HepG2 (cell line): ENCODE measurements around the gene BCL2. TPM values are rescaled to one million over a fixed set of nuclear protein-coding genes. Genes with fewer than 3 reads are reported as not detected.

Source experiments
- ATAC-seq: fragments of 200-7000 bp; cut with Tn5 transposase; 3 replicates; pipeline ENCODE4 v1.9.1; 2020; ENCODE audit warnings: mild to moderate bottlenecking, moderate library complexity
- BruUV-seq: library from RNA; stranded (reverse); fragments of 400-500 nt; replicated peaks from 2 replicates; lab custom pipeline; 2021; lab: Mats Ljungman, UMichigan
- CTCF ChIA-PET: fragments of 300-600 bp; formaldehyde crosslinking; extraction: SDS; loops from one replicate; lab custom pipeline; 2021; ENCODE audit warnings: low total read pairs, inconsistent platforms, low intra/inter-chr PET ratio; lab: Yijun Ruan, JAX
- POLR2A ChIA-PET: fragments of 350-600 bp; sonication (Branson Sonifier 250); formaldehyde crosslinking; loops from one replicate; lab custom pipeline; 2020; ENCODE audit warnings: antibody characterized with exemption, inconsistent platforms; lab: Yijun Ruan, JAX
- DNase-seq: peaks from one replicate; pipeline ENCODE4 v3.0.0-alpha.2; 2015; ENCODE audit warnings: low spot score
- FAIRE-seq: peaks from 3 replicates; lab custom pipeline; 2011; peaks lifted over from hg19 to GRCh38; lab: Jason Lieb, UNC
- H2AFZ ChIP-seq: one replicate; pipeline ENCODE4 v1.6.1; 2011; ENCODE audit warnings: low read length, inconsistent platforms
- H3K27ac ChIP-seq: fragments of 300-600 bp; 3 replicates; pipeline ENCODE4 v1.8.0; 2011; ENCODE audit warnings: mixed run types, mild to moderate bottlenecking, mixed read lengths, low read length, inconsistent platforms; ENCODE audit not compliant: insufficient read depth; ENCODE audit errors: extremely low read length
- H3K27me3 ChIP-seq, 2 experiments: fragments of 200-600 bp in 1 of 2; 2 replicates in 1 of 2; 3 replicates in 1 of 2; pipeline versions ENCODE4 v1.6.0 to v1.8.0; 2011; ENCODE audit warnings: low read length in 2 of 2, mild to moderate bottlenecking in 2 of 2, moderate library complexity in 2 of 2, inconsistent platforms in 1 of 2; ENCODE audit not compliant: insufficient read depth in 2 of 2, control insufficient read depth in 1 of 2
- H3K36me3 ChIP-seq, 2 experiments: fragments of 200-600 bp in 1 of 2; replicated peaks in 1 of 2; 2 replicates in 1 of 2; 3 replicates in 1 of 2; pipeline versions ENCODE4 v1.5.1 to v1.8.0; 2011; ENCODE audit warnings: low read length in 2 of 2, inconsistent platforms in 1 of 2; ENCODE audit not compliant: insufficient read depth in 2 of 2, control insufficient read depth in 1 of 2
- H3K4me1 ChIP-seq: 2 replicates; pipeline ENCODE4 v1.5.1; 2012; ENCODE audit warnings: low read length, inconsistent platforms; ENCODE audit not compliant: insufficient read depth
- H3K4me2 ChIP-seq: 2 replicates; pipeline ENCODE4 v1.6.0; 2011; ENCODE audit warnings: low read depth, low read length, inconsistent platforms
- H3K4me3 ChIP-seq, 3 experiments: fragments of 200-600 bp in 1 of 3; sonication (generic), shearing (Covaris generic) in 1 of 3; replicated peaks in 1 of 3; 2 replicates each; pipeline ENCODE4 v1.5.1; 2011 to 2016; ENCODE audit warnings: low read length in 3 of 3, inconsistent platforms in 2 of 3, low read depth in 2 of 3, mild to moderate bottlenecking in 2 of 3, control low read depth in 1 of 3, mixed read lengths in 1 of 3; ENCODE audit not compliant: insufficient read depth in 1 of 3
- H3K79me2 ChIP-seq: one replicate; pipeline ENCODE4 v1.6.1; 2011; ENCODE audit warnings: low read length, inconsistent platforms; ENCODE audit not compliant: insufficient read depth
- H3K9ac ChIP-seq: 2 replicates; pipeline ENCODE4 v1.6.0; 2011; ENCODE audit warnings: mild to moderate bottlenecking, low read depth, low read length, inconsistent platforms; ENCODE audit not compliant: insufficient read depth
- H3K9me3 ChIP-seq: 2 replicates; pipeline ENCODE4 v1.5.1; 2012; ENCODE audit warnings: mild to moderate bottlenecking, low read length
- H4K20me1 ChIP-seq: 2 replicates; pipeline ENCODE4 v1.6.0; 2011; ENCODE audit warnings: inconsistent platforms, mild to moderate bottlenecking, low read length, moderate library complexity; ENCODE audit not compliant: insufficient read depth
- ATRX ChIP-seq: sonication (generic); formaldehyde crosslinking; IDR thresholded peaks from 2 replicates; pipeline ENCODE4 v1.4.0; 2020; ENCODE audit warnings: missing genetic modification reagents, borderline replicate concordance
- CREB3 ChIP-seq: sonication (generic); formaldehyde crosslinking; IDR thresholded peaks from 2 replicates; pipeline ENCODE4 v1.5.0; 2020; ENCODE audit warnings: missing genetic modification reagents
- IKZF4 ChIP-seq: sonication (generic); formaldehyde crosslinking; IDR thresholded peaks from 2 replicates; pipeline ENCODE4 v1.5.1; 2020; ENCODE audit warnings: borderline replicate concordance, mild to moderate bottlenecking, low read depth, missing genetic modification reagents; ENCODE audit errors: not compliant biosample characterization
- KAT7 ChIP-seq: IDR thresholded peaks from 2 replicates; pipeline ENCODE4 v1.6.1; 2018; ENCODE audit warnings: borderline replicate concordance, missing compliant biosample characterization
- NFAT5 ChIP-seq: sonication (generic); formaldehyde crosslinking; IDR thresholded peaks from 2 replicates; pipeline ENCODE4 v1.4.0; 2020; ENCODE audit warnings: missing genetic modification reagents
- PRMT3 ChIP-seq: sonication (generic); formaldehyde crosslinking; IDR thresholded peaks from 2 replicates; pipeline ENCODE4 v1.8.1; 2022; ENCODE audit warnings: low read depth, mild to moderate bottlenecking, moderate library complexity, missing genetic modification reagents, borderline replicate concordance
- TEAD3 ChIP-seq: optimal IDR thresholded peaks from 2 replicates; pipeline ENCODE3; 2016; ENCODE audit warnings: borderline replicate concordance
- TRIM24 ChIP-seq: sonication (generic); formaldehyde crosslinking; IDR thresholded peaks from 2 replicates; pipeline ENCODE4 v1.8.0; 2022; ENCODE audit warnings: mild to moderate bottlenecking, missing genetic modification reagents
- UBTF ChIP-seq: sonication (generic); formaldehyde crosslinking; IDR thresholded peaks from 2 replicates; pipeline ENCODE4 v1.4.0; 2020; ENCODE audit warnings: mild to moderate bottlenecking, missing genetic modification reagents
- ZNF20 ChIP-seq: sonication (generic); formaldehyde crosslinking; IDR thresholded peaks from 2 replicates; pipeline ENCODE4 v1.4.0; 2020; ENCODE audit warnings: mild to moderate bottlenecking, moderate library complexity, missing genetic modification reagents
- ZNF451 ChIP-seq: sonication (generic); formaldehyde crosslinking; IDR thresholded peaks from 2 replicates; pipeline ENCODE4 v1.5.0; 2020; ENCODE audit warnings: mild to moderate bottlenecking, missing genetic modification reagents
- WGBS: methylation state at CpG from one replicate; pipeline ENCODE4 v1.1.6; 2017; ENCODE audit warnings: low lambda C conversion rate; 5-methylcytosine and 5-hydroxymethylcytosine counted together
- in situ Hi-C: cut with HindIII; loops from 2 replicates; pipeline ENCODE4 v1.10.0; 2017; ENCODE audit warnings: low pct_unique_long_range_greater_than_20kb; ENCODE audit not compliant: extremely low pct_ligation_motif_present
- intact Hi-C: fragments of 100-400 bp; cut with micrococcal nuclease; formaldehyde crosslinking; loops from one replicate; pipeline ENCODE4 v1.10.0; 2022; ENCODE audit not compliant: unreplicated experiment
- polyA plus RNA-seq, 8 experiments: library from polyadenylated mRNA; depleted of rRNA in 3 of 8; stranded (reverse) in 7 of 8; unstranded in 1 of 8; fragments of >200 nt; fragmentation: Illumina TruSeq in 4 of 8; extraction: Trizol in 4 of 8; gene quantifications; 2 replicates each; pipeline versions ENCODE4 v1.2.1 to v1.2.3, GENCODE V29; 2011 to 2016; ENCODE audit warnings: low read depth in 4 of 8, missing spikeins in 1 of 8, mixed read lengths in 1 of 8; ENCODE audit not compliant: insufficient read depth in 1 of 8
- total RNA-seq, 5 experiments: library from RNA; depleted of rRNA; stranded (reverse); fragments of >200 nt; fragmentation: Illumina TruSeq; extraction: Trizol; gene quantifications; 2 replicates each; pipeline ENCODE4 v1.2.3, GENCODE V29; 2016; ENCODE audit warnings: low read depth in 1 of 5
- TF ChIP-seq, protein P1 (sequence below): IDR thresholded peaks from 2 replicates; pipeline ENCODE4 v1.6.1; 2016

The BCL2 gene
- total and polyA plus RNA-seq, 2 of the 13 experiments (the other 11 are each of a cell fraction or from before 2014, with no cell fraction given): 0.07 to 0.53 TPM

DNA sequence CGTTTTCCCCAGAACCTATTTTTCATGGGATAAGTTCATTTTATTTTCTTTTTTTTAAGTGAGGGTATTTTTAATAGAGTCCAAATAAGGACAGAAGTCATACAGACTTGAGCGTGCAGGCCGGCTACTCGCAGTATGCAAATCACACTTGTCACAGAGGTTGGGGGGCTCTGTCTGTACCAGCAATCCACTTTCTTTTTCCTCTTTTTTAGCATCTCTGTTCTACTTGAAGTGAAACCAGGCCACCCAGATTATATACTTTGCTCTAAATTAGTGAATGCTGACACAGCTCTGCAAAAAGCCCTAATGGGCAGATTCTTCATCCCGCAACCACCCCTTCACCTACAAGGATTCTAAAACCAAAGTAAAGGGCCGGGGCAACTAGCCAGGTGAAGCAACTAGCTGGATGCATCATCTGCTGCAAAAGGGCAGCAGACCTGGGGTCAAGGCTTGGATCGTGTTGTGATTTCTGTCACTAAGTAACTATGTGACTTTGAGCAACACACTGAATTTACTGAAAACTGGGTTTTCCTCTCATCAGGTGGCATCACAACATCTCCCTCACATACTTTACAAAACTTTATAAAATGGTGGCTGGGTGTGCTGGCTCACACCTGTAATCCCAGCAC lies 29.1 kb upstream of the BCL2 start (continued):
- TF ChIP-seq, protein P1, sequence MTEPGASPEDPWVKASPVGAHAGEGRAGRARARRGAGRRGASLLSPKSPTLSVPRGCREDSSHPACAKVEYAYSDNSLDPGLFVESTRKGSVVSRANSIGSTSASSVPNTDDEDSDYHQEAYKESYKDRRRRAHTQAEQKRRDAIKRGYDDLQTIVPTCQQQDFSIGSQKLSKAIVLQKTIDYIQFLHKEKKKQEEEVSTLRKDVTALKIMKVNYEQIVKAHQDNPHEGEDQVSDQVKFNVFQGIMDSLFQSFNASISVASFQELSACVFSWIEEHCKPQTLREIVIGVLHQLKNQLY (CRISPR knock-in tag): no peak

- no peaks in the 10 kb centered on the region for H3K79me2 ChIP-seq
- H3K27ac ChIP-seq: no peak overlapping the region
- no peak overlapping the region for H3K4me3 ChIP-seq
- ATAC-seq (no peak), FAIRE-seq (no peak), DNase-seq (no peak)
- peaks cover 37 to 80% of the 10 kb centered on the region in 2 experiments for H3K36me3 ChIP-seq
- no peak overlapping the region for H3K9ac ChIP-seq
- CTCF ChIA-PET: no interaction called here
- H4K20me1 ChIP-seq: no peaks in the 10 kb centered on the region
- H3K9me3 ChIP-seq: no peaks in the 10 kb centered on the region
- in situ Hi-C loops (loop anchor here (10.0 kb wide), 1 partner anchor 88 kb away; no protein-coding TSS in a partner anchor), intact Hi-C loops (no loop called here)
- no TSS peak for BruUV-seq
- no peak overlapping the region for H2AFZ ChIP-seq
- peaks cover 19% of the 10 kb centered on the region for H3K4me1 ChIP-seq
- H3K27me3 ChIP-seq: no peaks in the 10 kb centered on the region
- WGBS: 96% methylated on average over 7 of the region's 7 CpGs
- no peak overlapping the region for H3K4me2 ChIP-seq
- POLR2A ChIA-PET: no interaction called here
- TF ChIP-seq UBTF (CRISPR knock-in tag): no peak
- no peak for TF ChIP-seq ZNF20 (CRISPR knock-in tag)
- no peak for TF ChIP-seq IKZF4
- TF ChIP-seq ATRX (CRISPR knock-in tag): no peak
- no peak for TF ChIP-seq CREB3 (CRISPR knock-in tag)
- no peak for TF ChIP-seq KAT7 (CRISPR knock-in tag)
- TF ChIP-seq NFAT5 (CRISPR knock-in tag): no peak
- no peak for TF ChIP-seq ZNF451
- TF ChIP-seq PRMT3: no peak
- no peak for TF ChIP-seq TEAD3
- TF ChIP-seq TRIM24: no peak
Observed at GRCh38 chr18:63346480-63347183, 27.1 kb upstream of the BCL2 start.
